HUDEP-2 (cell line): Measurements from ENCODE around the gene FZD10.

ENCODE experiments used
- DNase-seq, 76 experiments: peaks; one replicate each; lab custom pipeline; 2025; ENCODE audit not compliant: unreplicated experiment in 76 of 76; lab: John Stamatoyannopoulos, UW

FZD10 gene

DNA sequence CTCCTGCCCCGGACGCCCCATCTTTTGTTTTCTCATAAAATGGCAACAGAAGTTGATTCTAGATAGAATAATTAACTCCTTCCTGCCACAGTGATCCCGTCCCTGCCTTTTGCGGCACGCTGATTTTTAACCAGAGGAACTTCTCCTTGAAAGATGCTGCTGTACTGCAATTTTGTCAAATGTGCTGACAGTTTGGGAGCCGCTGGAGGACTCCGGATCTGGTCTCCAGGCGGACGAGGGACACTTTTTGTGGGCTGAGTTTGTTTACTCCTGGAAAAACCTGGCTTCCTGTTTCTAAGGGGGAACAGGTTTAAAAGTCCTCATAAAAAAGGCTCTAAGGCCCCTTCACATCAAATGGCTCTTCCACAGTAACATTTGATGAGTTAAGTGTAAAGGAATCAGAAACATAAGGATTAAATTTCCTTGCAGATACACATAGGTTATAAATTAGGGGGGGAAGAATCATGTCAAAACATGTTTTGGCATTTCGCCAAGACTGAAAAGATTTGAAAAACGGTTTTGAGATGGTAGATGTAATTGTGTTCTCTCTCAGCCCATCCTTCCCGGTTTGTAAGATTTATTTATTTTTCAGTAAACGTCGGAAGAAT is 15.5 kb downstream of the FZD10 start:
- DNase-seq = no peak

- no peak for DNase-seq
Observed at GRCh38 chr12:130178282-130178681, 16.0 kb downstream of the FZD10 start.

- DNase-seq = no peak
Observed at GRCh38 chr12:130179191-130179590, 16.9 kb downstream of the FZD10 start.

DNA sequence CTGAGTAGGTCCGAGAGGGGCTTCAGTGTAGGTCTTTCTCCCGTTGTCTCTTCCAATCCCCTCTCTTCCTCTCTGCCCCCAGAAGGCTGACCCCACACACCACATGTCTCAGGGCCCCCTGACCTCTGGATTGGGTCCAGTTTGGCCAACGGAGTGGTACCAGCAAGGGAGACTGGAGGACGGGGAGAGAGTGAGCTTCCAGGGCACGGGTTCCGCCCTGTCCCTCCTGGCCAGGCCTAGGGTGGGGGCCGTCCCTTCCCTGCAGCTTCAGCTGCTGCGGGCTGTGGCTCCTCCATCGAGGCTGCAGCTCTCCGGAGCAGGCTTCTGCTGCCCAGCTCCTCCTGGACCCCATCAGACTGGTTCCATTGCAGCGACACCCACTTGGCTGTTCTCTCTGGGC is 17.4 kb downstream of the FZD10 start:
- no peak for DNase-seq

GRCh38 chr12:130181211-130181610 is 18.9 kb downstream of the FZD10 start:
- no peak for DNase-seq

DNA sequence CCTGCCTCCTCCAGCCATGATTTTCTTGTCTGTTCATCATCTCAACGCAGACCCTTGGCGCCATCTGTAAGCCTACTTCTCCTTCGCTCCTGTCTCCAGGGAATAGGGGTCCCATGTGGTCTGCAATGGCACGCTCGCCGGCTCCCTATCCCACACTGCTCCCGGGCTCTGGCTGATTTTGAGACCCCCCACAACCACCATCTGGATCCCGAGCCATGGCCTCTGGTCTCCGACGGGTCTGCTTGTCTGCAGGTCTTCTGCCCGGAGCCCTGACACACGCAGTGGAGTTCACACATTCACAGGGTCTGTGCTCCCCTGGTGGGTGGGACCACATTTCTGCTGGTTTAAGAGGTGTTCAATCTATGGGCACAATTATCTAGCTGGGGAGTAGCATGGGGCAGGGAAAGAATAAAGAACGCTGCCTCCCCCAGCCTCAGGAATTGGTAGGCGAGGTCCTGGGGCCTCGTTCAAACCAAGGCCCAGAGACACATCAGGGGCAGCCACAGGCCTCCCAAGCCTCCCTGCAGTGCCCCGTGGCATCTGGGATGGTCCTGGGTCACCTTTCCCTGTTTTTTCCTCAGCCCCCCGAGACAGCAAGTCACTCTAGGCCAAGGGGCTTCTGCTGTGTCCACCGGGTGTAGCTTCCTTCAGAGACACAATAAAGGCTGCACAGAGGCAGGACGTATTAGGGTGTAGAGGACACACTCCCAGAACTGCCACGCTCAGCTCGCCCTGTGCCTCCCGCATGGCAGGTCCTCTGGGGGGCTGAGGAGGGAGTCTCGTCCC is 21.5 kb downstream of the FZD10 start:
- no peak for DNase-seq

DNA sequence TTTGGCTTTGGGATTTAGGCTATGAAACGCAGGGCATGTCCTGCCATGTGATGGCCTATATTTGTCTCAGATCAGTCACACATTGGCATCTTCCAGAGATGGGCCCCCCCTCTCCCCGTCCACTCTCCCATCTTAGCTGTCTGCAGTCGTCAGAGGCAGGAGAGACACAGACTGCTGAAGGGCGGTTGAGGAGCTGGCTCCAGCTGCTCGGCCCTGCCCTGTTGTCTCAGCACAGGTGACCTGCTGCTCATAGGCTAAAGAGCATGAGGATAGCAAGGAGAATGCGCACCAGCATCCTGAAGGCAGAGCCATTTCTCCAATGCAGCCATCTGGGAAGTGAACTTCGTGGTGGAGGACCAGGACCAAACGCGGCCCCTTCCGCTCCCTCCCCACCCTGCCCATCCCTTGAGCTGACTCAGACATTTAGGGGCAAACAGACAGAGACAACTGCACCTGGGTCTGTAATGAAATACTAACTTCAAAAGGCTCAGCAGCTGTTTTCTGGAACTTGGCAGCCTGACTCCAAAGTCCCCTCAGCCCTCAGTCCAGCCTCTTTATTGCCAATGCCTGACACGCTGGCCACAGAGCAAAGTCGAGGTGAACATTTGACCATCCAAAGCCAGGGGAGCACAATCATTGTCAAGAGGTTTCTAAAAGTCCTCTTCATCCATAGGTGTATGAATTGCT is 22.3 kb downstream of the FZD10 start:
- DNase-seq = no peak

DNA sequence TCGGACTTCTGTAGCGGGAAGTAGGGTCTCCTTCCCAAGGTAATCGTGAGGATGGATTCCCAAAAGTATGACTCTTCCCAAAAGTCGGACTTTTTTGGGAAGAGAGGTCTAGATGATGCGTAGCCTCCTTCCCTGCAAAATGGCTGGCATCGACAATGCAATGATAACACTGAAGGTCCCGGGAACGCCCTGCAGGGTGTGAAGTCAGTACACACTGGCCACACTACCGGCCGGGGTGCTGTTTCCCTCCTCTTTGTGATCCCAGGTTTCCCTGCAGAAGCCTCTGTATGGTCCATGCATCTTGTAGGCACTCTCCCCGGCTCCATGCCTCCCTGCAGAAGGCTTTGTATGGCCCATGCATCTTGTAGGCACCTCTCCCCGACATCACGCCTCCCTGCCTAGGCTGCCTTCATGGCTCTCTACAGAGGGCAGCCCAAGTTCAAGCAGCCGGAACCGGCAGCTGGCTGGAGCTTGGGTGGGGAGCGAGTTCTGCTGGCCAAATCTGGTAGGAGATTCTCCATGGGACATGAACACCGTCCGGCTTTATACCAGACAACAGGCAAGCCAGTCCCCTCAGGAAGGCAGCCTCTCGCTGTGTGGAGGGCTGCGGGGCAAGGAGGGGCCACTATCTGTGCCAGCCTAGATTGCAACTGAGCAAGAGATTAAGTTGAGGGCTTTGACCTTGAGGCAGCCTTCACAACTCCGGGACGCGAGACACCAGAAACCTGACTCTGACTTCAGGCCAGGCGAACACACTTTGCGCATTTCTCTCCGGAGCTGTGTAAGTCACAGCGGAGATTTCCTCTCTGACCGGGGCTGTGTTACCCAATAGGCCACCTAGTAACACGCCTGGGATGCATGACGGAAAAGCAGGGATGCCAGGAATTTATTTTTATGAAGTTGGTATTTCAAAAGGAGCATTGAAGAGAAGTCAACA is 23.5 kb downstream of the FZD10 start:
- no peak for DNase-seq

DNA sequence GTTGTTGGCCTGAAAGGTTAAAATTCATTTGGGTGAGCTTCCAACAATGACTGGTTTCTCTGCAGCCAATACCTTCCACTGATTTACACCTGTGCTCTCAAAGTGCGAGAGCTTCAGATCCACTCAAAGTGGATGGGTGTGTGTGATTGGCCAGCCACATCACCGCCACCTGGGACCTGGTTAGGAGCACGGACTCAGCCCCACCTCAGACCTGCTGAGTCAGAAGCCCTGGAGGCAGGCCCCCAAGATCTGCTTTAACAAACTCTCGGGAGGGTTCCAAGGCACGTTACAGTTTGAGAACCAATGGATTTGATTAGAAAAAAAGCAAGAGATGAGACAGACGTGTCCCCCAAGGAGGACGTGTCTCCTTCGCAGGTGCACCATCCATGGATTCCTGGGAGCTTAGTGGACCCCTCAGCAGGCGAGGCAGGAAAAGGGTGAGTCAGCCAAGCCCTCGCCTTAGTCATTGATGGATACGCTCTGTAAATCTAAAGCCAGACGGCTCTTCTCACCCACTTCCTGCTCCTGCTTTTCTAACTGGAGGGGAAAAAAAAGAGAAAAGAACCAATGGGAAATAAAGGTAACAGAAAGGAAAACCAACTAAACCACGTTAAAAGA is 24.5 kb downstream of the FZD10 start:
- DNase-seq = no peak

DNA sequence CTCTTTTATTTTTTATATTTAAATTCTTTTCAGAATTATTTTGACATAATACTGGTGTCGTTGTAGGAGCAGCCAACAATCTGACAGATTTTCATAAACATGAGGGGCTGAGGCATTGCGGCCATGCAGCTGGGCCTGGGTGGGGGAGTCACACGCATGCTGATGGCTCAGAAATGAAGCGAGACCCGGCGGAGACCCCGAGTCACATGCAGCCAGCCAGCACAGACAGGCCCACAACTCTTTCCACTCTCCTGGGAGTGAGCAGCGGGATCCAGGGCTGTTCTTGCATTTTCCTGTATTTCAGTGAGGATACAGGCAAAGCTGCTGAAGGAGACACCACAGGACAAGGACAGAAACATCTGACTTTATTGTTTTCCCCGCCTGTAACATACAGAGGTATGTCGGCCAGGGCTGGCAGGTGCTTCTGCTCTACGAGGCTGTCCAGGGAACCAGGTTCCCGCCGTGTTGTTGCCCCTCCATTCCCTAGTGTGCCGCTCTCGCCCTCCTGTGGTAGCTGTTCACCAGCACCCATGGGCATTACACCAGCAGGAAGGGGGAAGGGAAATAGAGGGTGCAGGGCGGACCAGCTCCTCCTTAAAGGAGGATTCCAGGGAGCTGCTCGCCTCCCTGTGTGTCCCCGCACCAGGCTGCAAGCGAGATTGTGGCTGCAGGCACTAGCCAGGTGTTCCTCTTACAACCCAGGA is 30.5 kb downstream of the FZD10 start:
- no peak for DNase-seq

DNA sequence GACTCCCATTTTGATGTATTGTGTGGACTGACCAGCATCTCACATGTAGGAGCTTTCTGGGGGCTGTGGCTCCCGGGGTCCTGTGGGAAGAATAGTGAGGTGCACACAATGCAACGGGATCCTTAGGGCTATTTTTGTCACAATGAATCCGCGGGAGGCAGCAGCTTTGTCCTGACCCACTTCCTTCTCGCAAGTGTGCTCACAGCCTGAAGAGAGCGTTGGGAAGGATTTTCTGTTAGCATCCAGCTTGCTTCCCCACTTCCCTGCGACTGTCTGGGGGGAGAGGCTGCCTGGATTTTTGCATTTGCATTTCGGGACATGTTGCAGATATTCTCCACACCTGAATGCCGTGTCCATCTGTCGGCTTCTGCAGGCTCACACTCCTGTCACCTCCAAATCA is 31.9 kb downstream of the FZD10 start:
- no peak for DNase-seq

DNA sequence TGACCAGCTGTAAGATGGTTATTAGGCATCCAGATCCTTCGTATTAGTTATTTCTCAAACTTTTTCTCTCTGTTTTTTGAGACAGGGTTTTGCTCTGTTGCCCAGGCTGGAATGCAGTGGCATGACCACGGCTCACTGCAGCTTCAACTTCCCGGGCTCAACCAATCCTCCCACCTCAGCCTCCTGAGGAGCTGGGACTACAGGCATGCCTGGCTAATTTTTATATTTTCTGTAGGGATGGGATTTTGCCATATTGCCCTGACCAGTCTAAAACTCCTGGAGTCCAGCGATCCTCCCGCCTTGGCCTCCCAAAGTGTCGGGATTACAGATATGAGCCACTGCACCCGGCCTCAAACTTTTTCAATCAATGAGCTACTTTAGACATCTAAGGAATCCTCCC is 33.1 kb downstream of the FZD10 start:
- DNase-seq = no peak

GRCh38 chr12:130195776-130196175 is 33.5 kb downstream of the FZD10 start:
- no peak for DNase-seq

DNA sequence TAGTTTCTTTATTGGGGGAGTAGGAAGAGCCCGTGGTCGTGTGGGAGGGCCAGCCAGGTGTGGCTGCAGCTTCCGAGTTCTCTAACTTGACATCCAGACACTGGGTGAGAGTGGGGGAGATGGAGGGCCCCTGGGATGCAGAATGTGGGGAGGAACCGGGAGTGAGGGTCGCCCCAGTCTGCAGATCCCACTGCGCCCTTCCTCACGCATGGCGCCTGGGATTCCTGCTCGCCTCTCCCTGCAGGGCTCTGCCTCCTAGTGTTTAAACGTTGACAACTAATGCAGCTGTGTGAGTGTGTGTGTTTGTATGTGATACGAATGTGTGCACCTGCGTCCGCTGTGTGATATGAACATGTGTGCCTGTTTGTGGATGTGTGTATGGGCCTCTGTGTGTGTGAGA is 34.6 kb downstream of the FZD10 start:
- no peak for DNase-seq

- DNase-seq = no peak
Observed at GRCh38 chr12:130198026-130198662, 35.9 kb downstream of the FZD10 start.

DNA sequence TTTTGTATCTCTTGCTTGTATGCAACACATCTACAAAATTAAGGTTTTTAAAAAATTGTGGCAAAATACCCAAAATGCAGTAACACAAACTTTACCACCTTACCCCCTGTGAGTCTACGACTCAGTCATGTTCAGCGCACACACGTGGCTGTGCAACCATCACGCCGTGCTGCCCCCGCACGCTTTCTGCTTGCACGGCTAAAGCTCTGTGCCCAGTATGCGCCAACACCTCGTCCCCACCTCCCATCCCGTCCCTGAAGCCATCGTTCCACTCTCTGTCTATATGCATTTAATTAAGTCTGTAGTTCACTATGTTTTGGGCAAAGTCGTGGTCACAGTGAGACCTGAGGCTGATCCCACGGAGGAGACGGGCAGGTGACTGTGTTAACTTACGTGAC is 36.4 kb downstream of the FZD10 start:
- DNase-seq = no peak

DNA sequence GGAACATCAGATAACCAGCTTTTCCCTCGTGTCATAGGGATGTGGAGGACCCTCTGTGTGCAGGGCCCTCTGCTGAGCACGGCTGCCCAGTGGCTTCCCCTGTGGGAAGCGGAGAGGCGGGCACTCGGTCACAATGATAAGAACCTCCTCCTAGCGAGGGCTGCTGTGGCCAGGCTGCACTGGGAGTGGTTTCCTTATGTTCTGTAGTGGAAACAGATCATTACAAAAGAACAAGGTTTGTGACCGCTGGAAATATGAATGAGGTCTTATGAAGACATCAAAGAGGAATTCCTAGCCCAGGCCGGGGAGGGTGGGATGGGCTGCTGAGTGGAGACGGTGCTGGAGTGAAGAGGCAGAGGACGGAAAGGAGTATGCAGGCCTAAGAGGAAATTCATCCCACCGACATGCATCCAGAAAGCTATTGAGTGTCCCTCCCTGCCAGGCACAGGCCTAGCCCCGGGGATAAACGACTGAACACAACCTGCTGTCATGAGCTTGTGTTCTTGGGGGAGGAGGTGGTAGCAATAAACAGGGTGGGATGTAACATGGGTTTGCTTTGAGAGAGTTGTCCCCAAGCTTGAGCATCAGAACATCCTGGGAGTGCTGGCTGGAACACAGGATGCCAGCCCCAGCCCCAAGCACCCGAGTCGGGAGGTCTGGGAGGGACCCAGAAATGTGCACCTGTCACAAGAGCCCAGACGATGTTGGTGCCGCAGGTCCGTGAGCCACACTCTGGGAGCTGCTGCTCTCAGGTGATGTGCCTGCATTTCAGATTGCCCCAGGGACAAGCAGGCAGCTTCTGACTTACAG is 37.5 kb downstream of the FZD10 start:
- no peak for DNase-seq

- DNase-seq = no peak
Observed at GRCh38 chr12:130200445-130200844, 38.2 kb downstream of the FZD10 start.

GRCh38 chr12:130201037-130201436 is 38.8 kb downstream of the FZD10 start:
- no peak for DNase-seq
